Sigmoid colon (tissue), 4 donors: ENCODE data around the gene RAG2.

Source experiments
- POLR2AphosphoS5 ChIP-seq, 4 donors: sonication (generic); formaldehyde crosslinking; IDR thresholded peaks; one replicate each; pipeline ENCODE4 v1.6.1; 2017; ENCODE audit warnings: antibody characterized with exemption in 4 of 4
- TF ChIP-seq, protein P1 (sequence below), 4 experiments: fragments of 450-650 bp in 3 of 4; fragments of 200-600 bp in 1 of 4; IDR thresholded peaks; one replicate each; pipeline ENCODE4 v1.5.1; 2016 to 2019; ENCODE audit warnings: antibody characterized with exemption in 4 of 4, mild to moderate bottlenecking in 3 of 4, moderate library complexity in 2 of 4

DNA sequence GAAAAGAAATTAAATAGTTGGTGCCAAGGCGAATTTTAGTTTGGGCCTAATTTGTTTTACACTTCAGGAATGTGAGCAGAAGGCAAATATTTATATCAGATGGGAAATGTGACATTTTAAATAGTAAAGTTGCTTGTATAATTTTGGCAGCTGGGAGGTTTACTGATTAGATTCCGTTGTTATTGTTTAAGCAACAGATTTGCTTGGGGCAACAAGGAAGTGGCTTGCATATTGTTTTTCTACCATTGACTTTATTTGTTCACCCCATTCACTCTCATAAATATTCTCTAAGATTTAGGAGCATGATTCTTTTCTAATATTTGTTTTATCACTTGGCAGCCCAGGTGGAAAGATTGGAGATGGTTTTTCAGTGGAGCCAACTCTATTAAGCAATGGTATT lies 40.5 kb upstream of the RAG2 start:
- TF ChIP-seq, protein P1, sequence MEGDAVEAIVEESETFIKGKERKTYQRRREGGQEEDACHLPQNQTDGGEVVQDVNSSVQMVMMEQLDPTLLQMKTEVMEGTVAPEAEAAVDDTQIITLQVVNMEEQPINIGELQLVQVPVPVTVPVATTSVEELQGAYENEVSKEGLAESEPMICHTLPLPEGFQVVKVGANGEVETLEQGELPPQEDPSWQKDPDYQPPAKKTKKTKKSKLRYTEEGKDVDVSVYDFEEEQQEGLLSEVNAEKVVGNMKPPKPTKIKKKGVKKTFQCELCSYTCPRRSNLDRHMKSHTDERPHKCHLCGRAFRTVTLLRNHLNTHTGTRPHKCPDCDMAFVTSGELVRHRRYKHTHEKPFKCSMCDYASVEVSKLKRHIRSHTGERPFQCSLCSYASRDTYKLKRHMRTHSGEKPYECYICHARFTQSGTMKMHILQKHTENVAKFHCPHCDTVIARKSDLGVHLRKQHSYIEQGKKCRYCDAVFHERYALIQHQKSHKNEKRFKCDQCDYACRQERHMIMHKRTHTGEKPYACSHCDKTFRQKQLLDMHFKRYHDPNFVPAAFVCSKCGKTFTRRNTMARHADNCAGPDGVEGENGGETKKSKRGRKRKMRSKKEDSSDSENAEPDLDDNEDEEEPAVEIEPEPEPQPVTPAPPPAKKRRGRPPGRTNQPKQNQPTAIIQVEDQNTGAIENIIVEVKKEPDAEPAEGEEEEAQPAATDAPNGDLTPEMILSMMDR (IDR thresholded peaks at IDR 0.05): no peak
- no peak for TF ChIP-seq POLR2AphosphoS5 (IDR thresholded peaks at IDR 0.05)
